H1 (cell line): ENCODE measurements around the gene ACTN3. TPM values are rescaled to one million over a fixed set of nuclear protein-coding genes. Genes with fewer than 3 reads are reported as not detected.

Experiments
- CTCF ChIA-PET: fragments of 300-600 bp; sonication (Branson Sonifier 250); formaldehyde crosslinking; loops from one replicate; lab custom pipeline; 2021; ENCODE audit not compliant: partially characterized antibody; lab: Charles Lee
- POLR2A ChIA-PET: fragments of 300-600 bp; sonication (Branson Sonifier 250); formaldehyde crosslinking; loops from one replicate; lab custom pipeline; 2021; ENCODE audit warnings: inconsistent platforms; ENCODE audit not compliant: partially characterized antibody; lab: Charles Lee
- DNase-seq, 2 experiments: peaks; one replicate each; pipeline versions ENCODE4 v3.0.0 to v3.0.0-alpha.2; 2010 to 2022; ENCODE audit warnings: low spot score in 2 of 2, low read depth in 1 of 2, mixed read lengths in 1 of 2
- FAIRE-seq: peaks from 2 replicates; lab custom pipeline; 2011; peaks lifted over from hg19 to GRCh38; lab: Jason Lieb, UNC
- H2AFZ ChIP-seq: 2 replicates; pipeline ENCODE4 v1.8.1; 2012; ENCODE audit warnings: low read length, inconsistent platforms
- H2AK5ac ChIP-seq: 2 replicates; pipeline ENCODE4 v1.6.1; 2013; ENCODE audit warnings: low read depth, low read length
- H2BK120ac ChIP-seq: replicated peaks from 2 replicates; pipeline ENCODE3; 2013; ENCODE audit warnings: low read depth, low read length, inconsistent platforms
- H2BK12ac ChIP-seq: 2 replicates; pipeline ENCODE4 v1.6.1; 2013; ENCODE audit warnings: low read depth, low read length
- H2BK15ac ChIP-seq: 2 replicates; pipeline ENCODE4 v1.6.1; 2013; ENCODE audit warnings: low read length
- H2BK20ac ChIP-seq: 2 replicates; pipeline ENCODE4 v1.6.1; 2013; ENCODE audit warnings: low read length
- H2BK5ac ChIP-seq: 2 replicates; pipeline ENCODE4 v1.6.1; 2013; ENCODE audit warnings: low read depth, low read length
- H3K14ac ChIP-seq: 2 replicates; pipeline ENCODE4 v1.6.1; 2013; ENCODE audit warnings: inconsistent platforms; ENCODE audit not compliant: insufficient read length
- H3K18ac ChIP-seq: 2 replicates; pipeline ENCODE4 v1.6.1; 2013; ENCODE audit warnings: low read length; ENCODE audit errors: extremely low read depth
- H3K23ac ChIP-seq: 2 replicates; pipeline ENCODE4 v1.6.1; 2013; ENCODE audit warnings: inconsistent platforms; ENCODE audit not compliant: insufficient read length
- H3K23me2 ChIP-seq: 2 replicates; pipeline ENCODE4 v1.6.1; 2013; ENCODE audit warnings: low read depth, low read length
- H3K27ac ChIP-seq: 2 replicates; pipeline ENCODE4 v1.6.1; 2011; ENCODE audit warnings: low read depth, low read length, inconsistent platforms
- H3K27me3 ChIP-seq, 4 experiments: replicated peaks in 1 of 4; 1 replicate in 1 of 4; 2 replicates in 3 of 4; pipeline versions ENCODE4 v1.6.1 to v1.8.1; 2011 to 2013; ENCODE audit warnings: low read length in 3 of 4, mild to moderate bottlenecking in 3 of 4, inconsistent platforms in 2 of 4, mixed read lengths in 2 of 4, moderate library complexity in 1 of 4; ENCODE audit not compliant: control insufficient read depth in 3 of 4, insufficient read depth in 3 of 4; ENCODE audit errors: extremely low read depth in 1 of 4
- H3K36me3 ChIP-seq, 4 experiments: 2 replicates each; pipeline versions ENCODE4 v1.6.1 to v1.8.1; 2011 to 2013; ENCODE audit warnings: mild to moderate bottlenecking in 4 of 4, low read length in 3 of 4, moderate library complexity in 2 of 4, control low read depth in 1 of 4, inconsistent platforms in 1 of 4; ENCODE audit not compliant: insufficient read depth in 4 of 4, control insufficient read depth in 2 of 4
- H3K4ac ChIP-seq: replicated peaks from 2 replicates; pipeline ENCODE3; 2013; ENCODE audit warnings: low read length, low read depth, mixed read lengths, inconsistent platforms; ENCODE audit not compliant: insufficient read length
- H3K4me1 ChIP-seq, 4 experiments: replicated peaks in 1 of 4; 1 replicate in 1 of 4; 2 replicates in 3 of 4; pipeline versions ENCODE4 v1.6.1 to v1.8.1; 2011 to 2013; ENCODE audit warnings: low read length in 3 of 4, inconsistent platforms in 2 of 4, mixed read lengths in 1 of 4; ENCODE audit not compliant: insufficient read depth in 4 of 4, control insufficient read depth in 3 of 4
- H3K4me2 ChIP-seq, 2 experiments: 2 replicates each; pipeline versions ENCODE4 v1.6.1 to v1.8.1; 2011 to 2013; ENCODE audit warnings: low read depth in 2 of 2, low read length in 2 of 2, control low read depth in 1 of 2, inconsistent platforms in 1 of 2, mild to moderate bottlenecking in 1 of 2; ENCODE audit not compliant: insufficient read depth in 1 of 2
- H3K4me3 ChIP-seq, 4 experiments: fragments of 200-600, 300-600 bp in 1 of 4; sonication (generic), shearing (Covaris generic), sonication (Bioruptor Twin) in 1 of 4; 2 replicates each; pipeline versions ENCODE4 v1.5.1 to v1.8.1; 2011 to 2016; ENCODE audit warnings: low read length in 4 of 4, low read depth in 3 of 4, control low read depth in 2 of 4, inconsistent platforms in 2 of 4, mild to moderate bottlenecking in 2 of 4, mixed read lengths in 1 of 4, moderate library complexity in 1 of 4; ENCODE audit not compliant: insufficient read depth in 2 of 4; ENCODE audit errors: extremely low read depth in 1 of 4
- H3K56ac ChIP-seq: replicated peaks from 2 replicates; pipeline ENCODE3; 2013; ENCODE audit warnings: low read depth, mild to moderate bottlenecking, mixed read lengths, low read length, inconsistent platforms; ENCODE audit not compliant: insufficient read length
- H3K79me1 ChIP-seq: 2 replicates; pipeline ENCODE4 v1.6.1; 2013; ENCODE audit warnings: low read depth, low read length, control low read depth
- H3K79me2 ChIP-seq, 2 experiments: 2 replicates each; pipeline versions ENCODE4 v1.6.1 to v1.8.1; 2012 to 2013; ENCODE audit warnings: low read length in 2 of 2, mild to moderate bottlenecking in 2 of 2, inconsistent platforms in 1 of 2; ENCODE audit not compliant: insufficient read depth in 2 of 2, control insufficient read depth in 1 of 2
- H3K9ac ChIP-seq, 4 experiments: replicated peaks in 1 of 4; 1 replicate in 1 of 4; 2 replicates in 3 of 4; pipeline versions ENCODE4 v1.6.1 to v1.8.1; 2011 to 2013; ENCODE audit warnings: low read depth in 3 of 4, low read length in 3 of 4, control low read depth in 2 of 4, mild to moderate bottlenecking in 2 of 4, moderate library complexity in 2 of 4, inconsistent platforms in 1 of 4; ENCODE audit errors: extremely low read depth in 1 of 4
- H3K9me3 ChIP-seq, 2 experiments: 2 replicates each; pipeline versions ENCODE4 v1.6.1 to v1.8.1; 2012 to 2013; ENCODE audit warnings: mild to moderate bottlenecking in 2 of 2, moderate library complexity in 2 of 2, control low read depth in 1 of 2, inconsistent platforms in 1 of 2, low read depth in 1 of 2, low read length in 1 of 2, mixed read lengths in 1 of 2; ENCODE audit not compliant: insufficient read depth in 2 of 2
- H4K20me1 ChIP-seq, 2 experiments: replicated peaks in 1 of 2; 2 replicates each; pipeline versions ENCODE3 to v1.8.1; 2011 to 2013; ENCODE audit warnings: inconsistent platforms in 2 of 2, low read length in 2 of 2, mild to moderate bottlenecking in 1 of 2; ENCODE audit not compliant: insufficient read depth in 2 of 2, control insufficient read depth in 1 of 2
- H4K5ac ChIP-seq: 2 replicates; pipeline ENCODE4 v1.6.1; 2013; ENCODE audit warnings: low read length, low read depth, mixed read lengths, inconsistent platforms; ENCODE audit not compliant: insufficient read length
- H4K8ac ChIP-seq: 2 replicates; pipeline ENCODE4 v1.8.0; 2013; ENCODE audit warnings: mild to moderate bottlenecking, moderate library complexity, low read length, inconsistent platforms; ENCODE audit not compliant: insufficient read depth; ENCODE audit errors: extremely low read depth
- H4K91ac ChIP-seq: replicated peaks from 2 replicates; pipeline ENCODE3; 2013; ENCODE audit warnings: low read length, mixed read lengths, inconsistent platforms; ENCODE audit not compliant: insufficient read length
- BACH1 ChIP-seq: IDR thresholded peaks from 2 replicates; pipeline ENCODE4 v1.6.1; 2012; ENCODE audit warnings: low read length, improper control_type of control experiment
- KDM5A ChIP-seq: fragments of 200-600 bp; IDR thresholded peaks from 2 replicates; pipeline ENCODE4 v1.7.1; 2012; ENCODE audit warnings: mild to moderate bottlenecking, low read length, inconsistent platforms, mixed read lengths
- RBBP5 ChIP-seq: IDR thresholded peaks from 2 replicates; pipeline ENCODE4 v1.7.1; 2012; ENCODE audit warnings: low read depth, mild to moderate bottlenecking, inconsistent platforms, low read length, moderate library complexity, borderline replicate concordance
- SRF ChIP-seq: IDR thresholded peaks from 2 replicates; pipeline ENCODE4 v1.6.1; 2011; ENCODE audit warnings: mild to moderate bottlenecking, low read depth, low read length, moderate library complexity
- WGBS, 2 experiments: shearing (Covaris generic) in 1 of 2; methylation state at CpG; one replicate each; pipeline versions ENCODE4 v1.1.6 to v1.1.7; 2013 to 2015; ENCODE audit warnings: low lambda C conversion rate in 2 of 2, mixed read lengths in 2 of 2, inconsistent platforms in 1 of 2, low coverage in 1 of 2, missing lambda C conversion rate in 1 of 2; ENCODE audit not compliant: insufficient replicate concordance in 2 of 2, insufficient coverage in 1 of 2, insufficient read length in 1 of 2; ENCODE audit errors: extremely low coverage in 1 of 2, missing lambda C conversion rate in 1 of 2; 5-methylcytosine and 5-hydroxymethylcytosine counted together
- polyA plus RNA-seq, 7 experiments: library from polyadenylated mRNA; depleted of rRNA in 3 of 7; stranded (reverse) in 5 of 7; unstranded in 2 of 7; fragments of >200 nt in 5 of 7; fragments of 200-250 nt in 2 of 7; gene quantifications; 1 replicate in 5 of 7; 2 replicates in 1 of 7; 4 replicates in 1 of 7; pipeline versions ENCODE4 v1.2.1 to v1.2.3, GENCODE V29; 2011 to 2013; ENCODE audit warnings: missing spikeins in 2 of 7, mixed read lengths in 2 of 7
- total RNA-seq: library from RNA; stranded (reverse); fragmentation: NEBNext Ultra II Directional; extraction: Animal tissue kit (Norgen Biotek cat#: 25700); gene quantifications from 2 replicates; pipeline ENCODE4 v1.2.1, GENCODE V29; 2021

ACTN3 gene
- total and polyA plus RNA-seq, 2 of the 8 experiments (the other 6 are each of a cell fraction or from before 2014, with no cell fraction given) = 30.8 to 36.7 TPM

GRCh38 chr11:66609721-66610617, 63.3 kb downstream of the ACTN3 start:
- Histone ChIP-seq H2BK20ac (no peak overlapping the region), H2BK5ac (no peak overlapping the region), H2AFZ (no peak overlapping the region), H3K23me2 (no peaks in the 10 kb centered on the region), H3K79me2 (no peaks in the 10 kb centered on the region), H3K4me3 (no peak overlapping the region), H3K23ac (no peak overlapping the region), H4K20me1 (peaks cover 0 to 2% of the 10 kb centered on the region in 2 experiments), H3K18ac (no peak overlapping the region), H3K27me3 (no peaks in the 10 kb centered on the region), H3K56ac (no peak overlapping the region), H2BK12ac (no peak overlapping the region), H3K27ac (no peak overlapping the region), H3K14ac (no peak overlapping the region), H2AK5ac (no peak overlapping the region), H4K8ac (no peak overlapping the region), H4K91ac (no peak overlapping the region), H3K9me3 (no peaks in the 10 kb centered on the region), H3K4me1 (no peaks in the 10 kb centered on the region), H2BK15ac (no peak overlapping the region), H3K36me3 (peaks cover 3 to 9% (median 6%) of the 10 kb centered on the region in 4 experiments; a peak in 5 of 8 replicates), H3K79me1 (no peaks in the 10 kb centered on the region), H3K4ac (no peak overlapping the region), H4K5ac (no peak overlapping the region), H3K4me2 (no peak overlapping the region), H3K9ac (no peak overlapping the region), H2BK120ac (no peak overlapping the region)
- TF ChIP-seq SRF (no peak), RBBP5 (no peak), BACH1 (no peak), KDM5A (no peak)
- 83% methylated on average over 4 of the region's 4 CpGs; no CpG with 5 or more reads in 1 of the 2 experiments for WGBS, 2 experiments
- DNase-seq (no peak), FAIRE-seq (no peak)
- ChIA-PET CTCF (interaction anchor here (0.8 to 2.5 kb wide), 4 partner anchors 10 to 119 kb away, joined by 3 to 8 read pairs (median 3); no protein-coding TSS in a partner anchor), POLR2A (interaction anchor here (0.9 to 66.2 kb wide), 4 partner anchors 11 to 33 kb away, joined by 3 to 2165 read pairs (median 1084); partner anchors contain the start of genes CCDC87, CCS, RBM14 and RBM4)
